ENCODE data around the gene TMPRSS6.
"Not testable (repeated sequence)": the region's sequence is repeated elsewhere in the genome, so short reads cannot be mapped to it uniquely, and the experiment has no call there.

The TMPRSS6 gene

GRCh38 chr22:37084385-37084784, 25.1 kb downstream of the TMPRSS6 start:
- DNase-seq: no peak

GRCh38 chr22:37083914-37084313, 25.6 kb downstream of the TMPRSS6 start:
- DNase-seq: no peak

- no peak for DNase-seq
Measured at GRCh38 chr22:37082251-37082873, 27.2 kb downstream of the TMPRSS6 start.

- DNase-seq: no peak
Measured at GRCh38 chr22:37080838-37081237, 28.7 kb downstream of the TMPRSS6 start.

GRCh38 chr22:37080438-37080837, 29.1 kb downstream of the TMPRSS6 start:
- peak; percentile 8 for DNase-seq

- DNase-seq: peak; percentile 89
Measured at GRCh38 chr22:37079668-37080171, 29.8 kb downstream of the TMPRSS6 start.

GRCh38 chr22:37079158-37079557, 30.4 kb downstream of the TMPRSS6 start:
- peak; percentile 14 for DNase-seq

GRCh38 chr22:37077802-37078448, 31.6 kb downstream of the TMPRSS6 start:
- DNase-seq: peak; percentile 86

GRCh38 chr22:37075822-37076433, 33.6 kb downstream of the TMPRSS6 start:
- no peak for DNase-seq

GRCh38 chr22:37075046-37075445, 34.5 kb downstream of the TMPRSS6 start:
- no peak for DNase-seq

- DNase-seq: no peak
Measured at GRCh38 chr22:37074537-37074936, 35.0 kb downstream of the TMPRSS6 start.

- DNase-seq: no peak
Measured at GRCh38 chr22:37072673-37073072, 36.8 kb downstream of the TMPRSS6 start.

- not testable (repeated sequence) for DNase-seq
Measured at GRCh38 chr22:37071850-37072592, 37.5 kb downstream of the TMPRSS6 start.

GRCh38 chr22:37070744-37071143, 38.8 kb downstream of the TMPRSS6 start:
- DNase-seq: no peak

GRCh38 chr22:37070334-37070733, 39.2 kb downstream of the TMPRSS6 start:
- DNase-seq: no peak

GRCh38 chr22:37069719-37070118, 39.8 kb downstream of the TMPRSS6 start:
- DNase-seq: no peak

GRCh38 chr22:37069319-37069718, 40.2 kb downstream of the TMPRSS6 start:
- no peak for DNase-seq

GRCh38 chr22:37068859-37069258, 40.7 kb downstream of the TMPRSS6 start:
- no peak for DNase-seq

GRCh38 chr22:37067428-37067827, 42.1 kb downstream of the TMPRSS6 start:
- DNase-seq: no peak

- DNase-seq: no peak
Measured at GRCh38 chr22:37065961-37066360, 43.6 kb downstream of the TMPRSS6 start.

GRCh38 chr22:37065180-37065579, 44.3 kb downstream of the TMPRSS6 start:
- no peak for DNase-seq

GRCh38 chr22:37064553-37064952, 45.0 kb downstream of the TMPRSS6 start:
- DNase-seq: no peak
